Pancreas (tissue), 10 donors: ENCODE data around the gene NPDC1. TPM values are rescaled to one million over a fixed set of nuclear protein-coding genes. Genes with fewer than 3 reads are reported as not detected.

Experiments
- ATAC-seq, 4 donors: fragments of 200-7000 bp; cut with Tn5 transposase; one replicate each; pipeline versions ENCODE4 v1.8.0 to v1.9.1; 2020; ENCODE audit warnings: mild to moderate bottlenecking in 4 of 4, moderate library complexity in 4 of 4
- DNase-seq, 6 donors: peaks; one replicate each; pipeline ENCODE4 v3.0.0-alpha.2; 2020
- FAIRE-seq: peaks from 2 replicates; lab custom pipeline; 2012; peaks lifted over from hg19 to GRCh38; lab: Jason Lieb, UNC
- H3K27ac ChIP-seq, 4 donors: fragments of 200-600 bp; sonication (generic); 1 replicate in 3 of 4; 2 replicates in 1 of 4; pipeline versions ENCODE4 v1.5.0 to v1.8.0; 2020
- H3K27me3 ChIP-seq, 4 donors: fragments of 200-600 bp; one replicate each; pipeline ENCODE4 v1.8.0; 2021
- H3K36me3 ChIP-seq, 3 donors: fragments of 200-600 bp; sonication (generic) in 1 of 3; one replicate each; pipeline versions ENCODE4 v1.5.0 to v1.8.0; 2020 to 2021
- H3K4me1 ChIP-seq, 3 donors: fragments of 200-600 bp; one replicate each; pipeline ENCODE4 v1.8.0; 2021
- H3K4me3 ChIP-seq, 4 donors: fragments of 200-600 bp; sonication (generic) in 2 of 4; one replicate each; pipeline versions ENCODE4 v1.5.0 to v1.8.0; 2020 to 2021
- H3K9me3 ChIP-seq, 4 donors: fragments of 200-600 bp; one replicate each; pipeline ENCODE4 v1.8.0; 2021
- CTCF ChIP-seq, 4 donors: fragments of 200-600 bp; sonication (generic) in 3 of 4; IDR thresholded peaks; one replicate each; pipeline versions ENCODE4 v1.5.0 to v1.8.0; 2021; ENCODE audit warnings: antibody characterized with exemption in 4 of 4
- WGBS, 2 donors: extraction: QIAGEN DNeasy Blood & Tissue Kit; methylation state at CpG; one replicate each; pipeline ENCODE4 v1.1.7; 2013; 5-methylcytosine and 5-hydroxymethylcytosine counted together
- intact Hi-C, 3 donors: fragments of 100-400 bp; cut with DNase I; formaldehyde crosslinking; loops; one replicate each; pipeline versions ENCODE4 v1.11.1 to v1.14.2; 2022
- polyA plus RNA-seq, 2 donors: library from polyadenylated mRNA; stranded (reverse); fragments of 200-250 nt; gene quantifications; one replicate each; pipeline ENCODE4 v1.2.3, GENCODE V29; 2013
- total RNA-seq, 6 donors: library from RNA; stranded (reverse); fragmentation: NEBNext Ultra II Directional in 4 of 6; extraction: Animal tissue kit (Norgen Biotek cat#: 25700) in 4 of 6; gene quantifications; one replicate each; pipeline versions ENCODE4 v1.2.1 to v1.2.4, GENCODE V29; 2021 to 2023
- donor health status: healthy with polysubstance abuse.
- donor health status: DM: no; HTN: no; CAD: no; lungs with moderate emphysema.
- donor health status: DM: no; HTN: no; CAD: no.
- donor health status: control.
- donor health status: control.
- donor health status: Bipolar disorder and iron deficiency.
- donor health status: DM: yes; HTN: yes; CAD: no.
- donor health status: DM: no; HTN: no; CAD: no.
- donor health status: DM: no; HTN: no; CAD: no.
- donor health status: DM: yes; HTN: yes; CAD: no.

NPDC1 gene
- total and polyA plus RNA-seq, 8 donors: 31.5 to 328 (median 47.5) TPM

- no peak for TF ChIP-seq CTCF (IDR thresholded peaks at IDR 0.05)
- Histone ChIP-seq H3K4me1 (no peaks in the 10 kb centered on the region), H3K9me3 (no peaks in the 10 kb centered on the region), H3K36me3 (peaks cover 0 to 38% (median 0%) of the 10 kb centered on the region in 3 donors), H3K27me3 (no peaks in the 10 kb centered on the region), H3K4me3 (no peak overlapping the region), H3K27ac (no peak overlapping the region)
- 92 to 96% methylated on average over 39 of the region's 39 CpGs for WGBS, 2 donors
- ATAC-seq (no peak), FAIRE-seq (no peak), DNase-seq (no peak)
- intact Hi-C loops: no loop called here
These were observed 33.9 kb downstream of the NPDC1 start for GRCh38 chr9:137011907-137012675.

GRCh38 chr9:137011156-137011555 lies 34.8 kb downstream of the NPDC1 start:
- H3K4me1 ChIP-seq: no peaks in the 10 kb centered on the region
- H3K36me3 ChIP-seq: peaks cover 0 to 36% (median 0%) of the 10 kb centered on the region in 3 donors
- no peak for FAIRE-seq
- no peaks in the 10 kb centered on the region for H3K9me3 ChIP-seq
- 94 to 97% methylated on average over 23 to 24 of the region's 24 CpGs for WGBS, 2 donors
- no peak for DNase-seq
- no peak overlapping the region for H3K27ac ChIP-seq
- no peak for TF ChIP-seq CTCF (IDR thresholded peaks at IDR 0.05)
- H3K4me3 ChIP-seq: no peak overlapping the region
- H3K27me3 ChIP-seq: no peaks in the 10 kb centered on the region
- ATAC-seq: no peak
- intact Hi-C loops: no loop called here

GRCh38 chr9:137009938-137010732 lies 35.8 kb downstream of the NPDC1 start:
- no peaks in the 10 kb centered on the region for H3K27me3 ChIP-seq
- 95 to 97% methylated on average over 45 to 49 of the region's 49 CpGs for WGBS, 2 donors
- ATAC-seq (no peak), FAIRE-seq (no peak), DNase-seq (no peak)
- no peak overlapping the region for H3K27ac ChIP-seq
- H3K9me3 ChIP-seq: no peaks in the 10 kb centered on the region
- H3K36me3 ChIP-seq: peaks cover 0 to 27% (median 0%) of the 10 kb centered on the region in 3 donors
- no peak overlapping the region for H3K4me3 ChIP-seq
- no peaks in the 10 kb centered on the region for H3K4me1 ChIP-seq
- no peak for TF ChIP-seq CTCF (IDR thresholded peaks at IDR 0.05)
- intact Hi-C loops: no loop called here

- no peak for FAIRE-seq
- DNase-seq: no peak
- Histone ChIP-seq H3K4me1 (no peaks in the 10 kb centered on the region), H3K4me3 (no peak overlapping the region), H3K27ac (no peak overlapping the region), H3K27me3 (no peaks in the 10 kb centered on the region), H3K36me3 (peaks cover 0 to 22% (median 0%) of the 10 kb centered on the region in 3 donors), H3K9me3 (no peaks in the 10 kb centered on the region)
- no peak for TF ChIP-seq CTCF (IDR thresholded peaks at IDR 0.05)
- ATAC-seq: no peak
- WGBS, 2 donors: 93 to 96% methylated on average over 12 to 18 of the region's 18 CpGs
- intact Hi-C loops: no loop called here
These were observed 36.8 kb downstream of the NPDC1 start for GRCh38 chr9:137009217-137009616.
